GM18508 (cell line): Measurements from ENCODE around the gene RAP2A.

Experiments used
- ATAC-seq: cut with Tn5 transposase; IDR thresholded peaks from one replicate; pipeline ENCODE4 v1.9.1; 2021; ENCODE audit warnings: moderate number of reproducible peaks; ENCODE audit not compliant: insufficient read depth, unreplicated experiment

RAP2A gene

GRCh38 chr13:97433727-97434396 lies at the start of gene RAP2A:
Gene RAP2A, plus strand, starts transcription at chr13:97434169. Its CDS starts 302 bp downstream, at chr13:97434471.
- ATAC-seq, result peak; percentile 12

- no peak for ATAC-seq
Observed at GRCh38 chr13:97384371-97384770, 49.6 kb upstream of the RAP2A start.

GRCh38 chr13:97385146-97385545 lies 48.8 kb upstream of the RAP2A start:
- no peak for ATAC-seq

GRCh38 chr13:97385854-97386253 lies 48.1 kb upstream of the RAP2A start:
- ATAC-seq, result no peak

GRCh38 chr13:97386801-97387484 lies 47.0 kb upstream of the RAP2A start:
- no peak for ATAC-seq

GRCh38 chr13:97387485-97387839 lies 46.5 kb upstream of the RAP2A start:
- ATAC-seq, result no peak

GRCh38 chr13:97387890-97388289 lies 46.1 kb upstream of the RAP2A start:
- ATAC-seq, result no peak

GRCh38 chr13:97388373-97388772 lies 45.6 kb upstream of the RAP2A start:
- no peak for ATAC-seq

GRCh38 chr13:97390941-97391600 lies 42.9 kb upstream of the RAP2A start:
- ATAC-seq, result no peak

- no peak for ATAC-seq
Observed at GRCh38 chr13:97392020-97392419, 41.9 kb upstream of the RAP2A start.

GRCh38 chr13:97394542-97394941 lies 39.4 kb upstream of the RAP2A start:
- ATAC-seq, result no peak

GRCh38 chr13:97395447-97396136 lies 38.4 kb upstream of the RAP2A start:
- ATAC-seq, result no peak

GRCh38 chr13:97397267-97397666 lies 36.7 kb upstream of the RAP2A start:
- ATAC-seq, result no peak

GRCh38 chr13:97401421-97401820 lies 32.5 kb upstream of the RAP2A start:
- ATAC-seq, result no peak

GRCh38 chr13:97403893-97404750 lies 29.8 kb upstream of the RAP2A start:
- ATAC-seq, result no peak

GRCh38 chr13:97407540-97407939 lies 26.4 kb upstream of the RAP2A start:
- no peak for ATAC-seq

- ATAC-seq, result no peak
Observed at GRCh38 chr13:97408938-97409337, 25.0 kb upstream of the RAP2A start.

- ATAC-seq, result no peak
Observed at GRCh38 chr13:97411984-97412383, 22.0 kb upstream of the RAP2A start.

- no peak for ATAC-seq
Observed at GRCh38 chr13:97413694-97414093, 20.3 kb upstream of the RAP2A start.

- ATAC-seq, result no peak
Observed at GRCh38 chr13:97414392-97414791, 19.6 kb upstream of the RAP2A start.
